Measurements from ENCODE around the gene LAMB3.

DNA sequence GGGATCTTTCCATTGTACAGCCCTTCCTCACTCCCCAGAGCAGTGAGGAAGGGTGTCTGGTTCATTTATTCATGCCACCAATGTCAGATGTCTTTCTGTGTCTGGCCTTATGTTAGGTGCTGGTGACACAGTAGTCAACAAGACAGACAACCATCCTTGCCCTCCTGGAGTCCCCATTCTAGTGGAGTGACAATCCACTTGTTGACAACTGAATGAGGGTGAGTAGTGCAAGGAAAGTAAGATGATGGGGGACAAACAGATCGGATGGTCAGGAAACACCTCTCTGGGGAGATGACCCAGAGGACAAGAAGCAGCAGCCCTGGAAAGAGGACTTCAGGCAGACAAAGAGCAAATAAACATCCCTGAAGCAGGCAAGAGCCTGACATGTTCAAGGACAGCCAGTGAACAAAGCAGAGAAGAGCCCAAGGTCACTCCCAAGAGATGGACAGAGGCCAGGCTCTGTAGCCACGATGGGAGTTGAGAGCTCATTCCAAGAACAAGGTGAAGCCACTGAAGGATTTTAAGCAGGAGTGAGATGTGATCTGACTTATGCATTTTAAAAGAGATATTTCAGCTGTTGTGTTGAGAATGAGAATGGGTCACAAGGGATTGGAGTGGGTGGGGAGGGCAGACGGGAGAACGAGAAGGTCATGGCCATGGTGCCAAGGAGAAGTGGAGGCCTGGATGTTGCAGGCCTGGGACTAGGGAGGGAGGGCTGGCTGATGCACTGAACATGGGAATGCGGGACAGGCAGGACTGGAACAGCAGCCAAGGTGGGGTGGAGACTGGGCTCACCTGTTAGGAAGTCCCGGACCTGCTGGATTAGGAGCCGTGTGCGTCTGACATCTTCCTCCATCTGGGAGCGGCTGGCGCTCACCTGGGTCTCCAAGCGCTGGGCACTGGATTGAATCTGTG lies 30.2 kb downstream of the LAMB3 start:
- TF ChIP-seq POLR2AphosphoS5 (IDR thresholded peaks at IDR 0.05) (no peak), TAF1 (IDR thresholded peaks at IDR 0.05; ENCODE audit: low read depth) (no peak), EP300 (conservative IDR thresholded peaks at IDR 0.05; ENCODE audit: poor library complexity, severe bottlenecking) (no peak), EZH2 (IDR thresholded peaks at IDR 0.05; ENCODE audit: borderline replicate concordance, insufficient read depth, low read length, poor library complexity, severe bottlenecking) (no peak)
- TF ChIP-seq, protein P1, sequence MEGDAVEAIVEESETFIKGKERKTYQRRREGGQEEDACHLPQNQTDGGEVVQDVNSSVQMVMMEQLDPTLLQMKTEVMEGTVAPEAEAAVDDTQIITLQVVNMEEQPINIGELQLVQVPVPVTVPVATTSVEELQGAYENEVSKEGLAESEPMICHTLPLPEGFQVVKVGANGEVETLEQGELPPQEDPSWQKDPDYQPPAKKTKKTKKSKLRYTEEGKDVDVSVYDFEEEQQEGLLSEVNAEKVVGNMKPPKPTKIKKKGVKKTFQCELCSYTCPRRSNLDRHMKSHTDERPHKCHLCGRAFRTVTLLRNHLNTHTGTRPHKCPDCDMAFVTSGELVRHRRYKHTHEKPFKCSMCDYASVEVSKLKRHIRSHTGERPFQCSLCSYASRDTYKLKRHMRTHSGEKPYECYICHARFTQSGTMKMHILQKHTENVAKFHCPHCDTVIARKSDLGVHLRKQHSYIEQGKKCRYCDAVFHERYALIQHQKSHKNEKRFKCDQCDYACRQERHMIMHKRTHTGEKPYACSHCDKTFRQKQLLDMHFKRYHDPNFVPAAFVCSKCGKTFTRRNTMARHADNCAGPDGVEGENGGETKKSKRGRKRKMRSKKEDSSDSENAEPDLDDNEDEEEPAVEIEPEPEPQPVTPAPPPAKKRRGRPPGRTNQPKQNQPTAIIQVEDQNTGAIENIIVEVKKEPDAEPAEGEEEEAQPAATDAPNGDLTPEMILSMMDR (IDR thresholded peaks at IDR 0.05; ENCODE audit: poor library complexity, severe bottlenecking) = no peak
- TF ChIP-seq, protein P2, sequence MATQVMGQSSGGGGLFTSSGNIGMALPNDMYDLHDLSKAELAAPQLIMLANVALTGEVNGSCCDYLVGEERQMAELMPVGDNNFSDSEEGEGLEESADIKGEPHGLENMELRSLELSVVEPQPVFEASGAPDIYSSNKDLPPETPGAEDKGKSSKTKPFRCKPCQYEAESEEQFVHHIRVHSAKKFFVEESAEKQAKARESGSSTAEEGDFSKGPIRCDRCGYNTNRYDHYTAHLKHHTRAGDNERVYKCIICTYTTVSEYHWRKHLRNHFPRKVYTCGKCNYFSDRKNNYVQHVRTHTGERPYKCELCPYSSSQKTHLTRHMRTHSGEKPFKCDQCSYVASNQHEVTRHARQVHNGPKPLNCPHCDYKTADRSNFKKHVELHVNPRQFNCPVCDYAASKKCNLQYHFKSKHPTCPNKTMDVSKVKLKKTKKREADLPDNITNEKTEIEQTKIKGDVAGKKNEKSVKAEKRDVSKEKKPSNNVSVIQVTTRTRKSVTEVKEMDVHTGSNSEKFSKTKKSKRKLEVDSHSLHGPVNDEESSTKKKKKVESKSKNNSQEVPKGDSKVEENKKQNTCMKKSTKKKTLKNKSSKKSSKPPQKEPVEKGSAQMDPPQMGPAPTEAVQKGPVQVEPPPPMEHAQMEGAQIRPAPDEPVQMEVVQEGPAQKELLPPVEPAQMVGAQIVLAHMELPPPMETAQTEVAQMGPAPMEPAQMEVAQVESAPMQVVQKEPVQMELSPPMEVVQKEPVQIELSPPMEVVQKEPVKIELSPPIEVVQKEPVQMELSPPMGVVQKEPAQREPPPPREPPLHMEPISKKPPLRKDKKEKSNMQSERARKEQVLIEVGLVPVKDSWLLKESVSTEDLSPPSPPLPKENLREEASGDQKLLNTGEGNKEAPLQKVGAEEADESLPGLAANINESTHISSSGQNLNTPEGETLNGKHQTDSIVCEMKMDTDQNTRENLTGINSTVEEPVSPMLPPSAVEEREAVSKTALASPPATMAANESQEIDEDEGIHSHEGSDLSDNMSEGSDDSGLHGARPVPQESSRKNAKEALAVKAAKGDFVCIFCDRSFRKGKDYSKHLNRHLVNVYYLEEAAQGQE (IDR thresholded peaks at IDR 0.05; ENCODE audit: borderline replicate concordance) = no peak
